GM12872 (cell line): ENCODE data around the gene PDE1C.

Source experiments
- TF ChIP-seq, protein P1 (sequence below): IDR thresholded peaks from 3 replicates; pipeline ENCODE4 v1.5.1; 2011; ENCODE audit warnings: low read depth, mild to moderate bottlenecking, low read length, moderate library complexity; ENCODE audit not compliant: insufficient read depth

PDE1C gene

DNA sequence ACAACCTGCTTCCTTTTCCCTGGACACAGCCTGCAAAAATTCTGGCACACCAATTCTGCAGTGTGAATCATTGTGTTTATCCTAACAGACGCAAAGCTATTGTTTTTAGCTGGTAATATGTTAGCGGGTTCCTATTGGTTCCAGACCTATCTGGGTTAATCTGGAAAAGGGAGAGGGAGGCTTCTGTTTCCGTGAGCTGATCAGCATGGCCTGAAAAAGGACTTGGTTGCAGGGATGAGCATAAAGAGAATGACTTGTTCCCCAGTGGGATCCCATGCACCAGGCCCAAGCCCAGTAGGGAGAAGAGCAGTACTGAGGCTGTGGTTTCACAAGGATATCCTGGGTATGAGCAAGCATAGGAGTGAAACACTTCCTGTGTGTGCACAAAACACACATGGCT, 78.4 kb downstream of the PDE1C start:
- TF ChIP-seq, protein P1, sequence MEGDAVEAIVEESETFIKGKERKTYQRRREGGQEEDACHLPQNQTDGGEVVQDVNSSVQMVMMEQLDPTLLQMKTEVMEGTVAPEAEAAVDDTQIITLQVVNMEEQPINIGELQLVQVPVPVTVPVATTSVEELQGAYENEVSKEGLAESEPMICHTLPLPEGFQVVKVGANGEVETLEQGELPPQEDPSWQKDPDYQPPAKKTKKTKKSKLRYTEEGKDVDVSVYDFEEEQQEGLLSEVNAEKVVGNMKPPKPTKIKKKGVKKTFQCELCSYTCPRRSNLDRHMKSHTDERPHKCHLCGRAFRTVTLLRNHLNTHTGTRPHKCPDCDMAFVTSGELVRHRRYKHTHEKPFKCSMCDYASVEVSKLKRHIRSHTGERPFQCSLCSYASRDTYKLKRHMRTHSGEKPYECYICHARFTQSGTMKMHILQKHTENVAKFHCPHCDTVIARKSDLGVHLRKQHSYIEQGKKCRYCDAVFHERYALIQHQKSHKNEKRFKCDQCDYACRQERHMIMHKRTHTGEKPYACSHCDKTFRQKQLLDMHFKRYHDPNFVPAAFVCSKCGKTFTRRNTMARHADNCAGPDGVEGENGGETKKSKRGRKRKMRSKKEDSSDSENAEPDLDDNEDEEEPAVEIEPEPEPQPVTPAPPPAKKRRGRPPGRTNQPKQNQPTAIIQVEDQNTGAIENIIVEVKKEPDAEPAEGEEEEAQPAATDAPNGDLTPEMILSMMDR, result no peak

DNA sequence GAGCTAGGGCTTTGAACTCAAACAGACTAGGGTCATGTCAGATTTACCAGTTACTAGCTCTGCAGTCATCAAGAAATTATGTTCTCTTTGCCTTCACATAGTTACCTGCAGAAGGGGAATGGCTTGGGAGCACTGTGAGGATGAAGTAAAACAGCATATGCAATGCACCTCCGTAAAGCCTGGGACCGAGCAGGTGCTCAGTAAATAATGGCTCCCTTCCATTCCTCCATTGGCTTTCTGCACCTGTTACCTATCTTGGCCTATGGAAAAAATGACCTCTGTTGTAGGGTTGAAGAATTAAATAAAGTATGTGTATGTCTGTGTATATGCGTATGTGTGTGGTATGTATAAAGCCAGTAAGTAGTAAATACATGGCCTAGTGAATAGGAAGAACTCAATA, 78.8 kb downstream of the PDE1C start:
- TF ChIP-seq, protein P1, result no peak

DNA sequence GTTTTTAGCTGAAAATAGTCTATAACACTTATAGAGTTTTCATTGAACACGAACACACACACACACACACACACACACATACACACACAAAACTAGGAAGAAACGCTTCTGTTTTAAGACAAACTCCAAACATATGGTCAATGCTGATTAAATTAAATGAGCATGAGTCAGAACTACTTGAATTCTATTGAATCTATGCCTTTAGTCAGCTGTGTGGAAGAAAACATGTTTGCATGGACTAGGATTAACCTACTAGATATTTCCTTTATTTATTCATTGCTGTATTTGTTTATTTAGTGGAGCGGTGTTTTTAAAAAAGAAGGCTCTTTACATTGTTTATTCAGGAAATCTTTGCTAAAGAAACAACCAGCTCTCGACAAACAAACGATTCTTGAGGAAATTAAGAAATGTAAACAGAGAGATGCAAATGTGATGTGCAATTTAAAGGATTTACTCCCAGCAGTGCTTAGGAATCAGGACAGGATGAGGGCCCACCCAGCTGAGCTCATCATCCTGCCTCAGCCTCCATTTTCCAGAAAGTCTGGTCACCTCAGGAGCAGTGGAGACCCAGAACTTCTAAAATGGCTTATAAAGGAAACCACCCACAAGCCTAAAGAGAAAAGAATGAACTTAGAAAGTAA, 83.2 kb downstream of the PDE1C start:
- TF ChIP-seq, protein P1, result no peak

- TF ChIP-seq, protein P1, result no peak
Measured at GRCh38 chr7:31982962-31983361, 87.2 kb downstream of the PDE1C start.

GRCh38 chr7:31981874-31982390, 88.3 kb downstream of the PDE1C start:
- TF ChIP-seq, protein P1, result no peak

- TF ChIP-seq, protein P1, result no peak
Measured at GRCh38 chr7:31979690-31980330, 90.4 kb downstream of the PDE1C start.

GRCh38 chr7:31975546-31975945, 94.7 kb downstream of the PDE1C start:
- TF ChIP-seq, protein P1, result no peak
